Ammon's horn (tissue), 1 donor: ENCODE measurements around the gene REG3G.
A peak's percentile ranks its signal among the peaks of the same experiment; 100 is the strongest.

Experiments used
- DNase-seq: peaks from one replicate; pipeline ENCODE4 v3.0.0-alpha.2; 2016; ENCODE audit warnings: low spot score

REG3G gene

GRCh38 chr2:79025421-79025820 lies at the start of gene REG3G:
Gene REG3G, plus strand, starts transcription at chr2:79025702. Its CDS starts 392 bp downstream, at chr2:79026094.
- DNase-seq: no peak

GRCh38 chr2:78977661-78978145 lies 47.8 kb upstream of the REG3G start:
- no peak for DNase-seq

- no peak for DNase-seq
These were observed 47.2 kb upstream of the REG3G start for GRCh38 chr2:78978340-78978739.

GRCh38 chr2:78979380-78980151 lies 45.9 kb upstream of the REG3G start:
- peak; percentile 81 for DNase-seq

- no peak for DNase-seq
These were observed 45.4 kb upstream of the REG3G start for GRCh38 chr2:78980152-78980465.

- no peak for DNase-seq
These were observed 44.6 kb upstream of the REG3G start for GRCh38 chr2:78980871-78981270.

GRCh38 chr2:78982638-78983330 lies 42.7 kb upstream of the REG3G start:
- DNase-seq: no peak

- no peak for DNase-seq
These were observed 41.1 kb upstream of the REG3G start for GRCh38 chr2:78984386-78984785.

- no peak for DNase-seq
These were observed 39.9 kb upstream of the REG3G start for GRCh38 chr2:78985558-78985957.

- no peak for DNase-seq
These were observed 36.5 kb upstream of the REG3G start for GRCh38 chr2:78989051-78989450.

- peak; percentile 48 for DNase-seq
These were observed 33.1 kb upstream of the REG3G start for GRCh38 chr2:78992451-78992806.

- DNase-seq: no peak
These were observed 32.5 kb upstream of the REG3G start for GRCh38 chr2:78992807-78993517.

- no peak for DNase-seq
These were observed 31.9 kb upstream of the REG3G start for GRCh38 chr2:78993518-78994148.

- DNase-seq: no peak
These were observed 30.7 kb upstream of the REG3G start for GRCh38 chr2:78994789-78995188.

- DNase-seq: no peak
These were observed 26.1 kb upstream of the REG3G start for GRCh38 chr2:78999406-78999805.

- no peak for DNase-seq
These were observed 25.4 kb upstream of the REG3G start for GRCh38 chr2:79000008-79000576.

GRCh38 chr2:79001285-79001684 lies 24.2 kb upstream of the REG3G start:
- DNase-seq: no peak

- DNase-seq: no peak
These were observed 20.8 kb upstream of the REG3G start for GRCh38 chr2:79004680-79005079.

GRCh38 chr2:79005216-79005615 lies 20.3 kb upstream of the REG3G start:
- DNase-seq: no peak

- no peak for DNase-seq
These were observed 16.1 kb upstream of the REG3G start for GRCh38 chr2:79009388-79009787.

GRCh38 chr2:79011496-79011895 lies 14.0 kb upstream of the REG3G start:
- no peak for DNase-seq

- no peak for DNase-seq
These were observed 11.9 kb upstream of the REG3G start for GRCh38 chr2:79013629-79014028.
